ENCODE data around the gene NUDT19.
"Not testable (repeated sequence)": the region's sequence is repeated elsewhere in the genome, so short reads cannot be mapped to it uniquely, and the experiment has no call there.

The NUDT19 gene

GRCh38 chr19:32716203-32716602, 24.6 kb downstream of the NUDT19 start:
- DNase-seq = not testable (repeated sequence)

- DNase-seq = no peak
These were observed 25.9 kb downstream of the NUDT19 start for GRCh38 chr19:32717496-32717895.

GRCh38 chr19:32718286-32718685, 26.7 kb downstream of the NUDT19 start:
- DNase-seq = no peak

GRCh38 chr19:32719611-32720059, 28.0 kb downstream of the NUDT19 start, which contains the start of gene TDRD12:
Gene TDRD12 (plus strand): TSS chr19:32719767. CDS start chr19:32720073, 306 bp downstream.
- no peak for DNase-seq

- DNase-seq = no peak
These were observed 28.8 kb downstream of the NUDT19 start for GRCh38 chr19:32720216-32720935.

- no peak for DNase-seq
These were observed 29.3 kb downstream of the NUDT19 start for GRCh38 chr19:32720936-32721250.

- no peak for DNase-seq
These were observed 44.3 kb downstream of the NUDT19 start for GRCh38 chr19:32735936-32736335.

- no peak for DNase-seq
These were observed 51.4 kb downstream of the NUDT19 start for GRCh38 chr19:32743021-32743420.

GRCh38 chr19:32743447-32743846, 51.8 kb downstream of the NUDT19 start:
- DNase-seq = no peak

- no peak for DNase-seq
These were observed 53.1 kb downstream of the NUDT19 start for GRCh38 chr19:32744555-32745325.

GRCh38 chr19:32745594-32746251, 54.1 kb downstream of the NUDT19 start:
- DNase-seq = not testable (repeated sequence)

- peak; percentile 23 for DNase-seq
These were observed 55.1 kb downstream of the NUDT19 start for GRCh38 chr19:32746631-32747196.

GRCh38 chr19:32748497-32748896, 56.9 kb downstream of the NUDT19 start:
- DNase-seq = no peak

- no peak for DNase-seq
These were observed 57.3 kb downstream of the NUDT19 start for GRCh38 chr19:32748948-32749347.

GRCh38 chr19:32749361-32749760, 57.7 kb downstream of the NUDT19 start:
- no peak for DNase-seq

- DNase-seq = no peak
These were observed 58.9 kb downstream of the NUDT19 start for GRCh38 chr19:32750441-32751055.

GRCh38 chr19:32751066-32751465, 59.4 kb downstream of the NUDT19 start:
- DNase-seq = no peak

- no peak for DNase-seq
These were observed 65.6 kb downstream of the NUDT19 start for GRCh38 chr19:32757189-32757588.

Data from DMS79 treated with DMSO at 0.1 percent for 48 hours (cell line).